CD1c-positive myeloid dendritic cell (primary cell): Measurements from ENCODE around the gene SP2.
A peak's percentile ranks its signal among the peaks of the same experiment; 100 is the strongest.

ENCODE experiments used
- DNase-seq: peaks from one replicate; pipeline ENCODE4 v3.0.0-alpha.2; 2016; ENCODE audit errors: extremely low spot score

SP2 gene

GRCh38 chr17:47889734-47890529 lies 6.1 kb upstream of the SP2 start:
- peak; percentile 87 for DNase-seq

GRCh38 chr17:47891545-47892088 lies 4.4 kb upstream of the SP2 start:
- no peak for DNase-seq

DNA sequence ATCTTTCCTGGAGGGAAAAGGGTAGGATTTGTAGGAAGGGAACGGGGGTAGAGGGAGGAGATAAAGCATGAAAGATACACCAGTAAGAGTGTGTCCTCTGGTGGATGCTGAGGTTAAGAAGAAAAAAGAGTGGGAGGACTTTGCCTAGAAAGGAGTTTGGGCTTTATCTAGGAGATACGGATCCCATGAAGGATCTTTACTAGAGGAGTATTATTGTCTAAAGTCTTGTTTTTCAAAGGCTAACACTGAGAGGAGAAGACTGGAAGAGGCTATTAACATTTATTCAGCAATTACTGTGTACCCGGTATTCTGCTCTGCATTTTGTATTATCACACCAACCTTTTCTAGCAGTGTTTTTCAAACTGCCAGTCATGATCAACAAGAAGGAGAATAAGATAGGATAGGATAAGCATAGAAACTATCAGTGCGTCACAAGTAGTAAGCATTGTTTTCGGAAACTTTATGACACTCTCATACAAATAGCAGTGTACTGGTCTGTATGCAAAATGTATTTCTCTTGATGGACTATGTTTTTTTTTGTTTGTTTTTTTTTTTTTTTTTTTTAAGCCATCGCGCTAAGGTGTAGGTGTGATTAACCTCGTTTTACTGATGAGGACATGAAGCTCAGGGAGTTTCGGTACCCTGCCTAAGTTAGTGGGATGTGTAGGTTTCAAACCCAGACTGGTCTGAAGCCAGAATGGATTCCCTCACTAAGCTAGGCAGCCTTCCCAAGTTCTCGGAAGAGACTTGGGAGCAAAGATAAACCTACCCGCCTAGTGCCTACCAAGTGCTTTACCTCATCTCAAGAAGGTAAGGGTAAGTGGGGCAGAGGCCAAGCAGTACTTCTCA lies 1.3 kb upstream of the SP2 start:
- DNase-seq = no peak

DNA sequence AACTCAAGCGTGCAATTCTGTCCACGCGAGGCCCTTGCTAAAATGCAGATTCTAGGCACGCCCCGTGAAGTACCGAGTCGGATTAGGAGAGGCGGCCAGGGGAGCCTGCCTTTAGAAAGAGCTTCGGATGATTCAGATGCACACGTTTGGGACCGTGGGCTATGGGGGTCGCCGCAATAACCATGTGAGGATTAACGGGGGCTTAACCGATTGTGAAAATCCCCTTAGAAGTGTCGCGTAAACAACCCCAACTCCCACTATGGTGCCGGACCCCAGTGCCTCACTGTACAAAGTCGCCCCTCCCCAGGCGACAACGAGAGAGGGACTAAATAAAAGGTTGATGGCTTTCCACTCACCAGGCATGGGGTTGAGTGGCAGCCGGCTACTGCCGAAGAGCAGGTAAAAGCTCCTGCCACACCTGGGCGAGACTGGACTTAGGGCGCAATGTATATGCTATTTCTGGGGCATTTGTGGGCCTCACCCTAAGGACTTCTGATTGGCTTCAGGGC lies 635 bp upstream of the SP2 start:
- peak; percentile 20 for DNase-seq

GRCh38 chr17:47896672-47897490 lies 845 bp downstream of the SP2 start:
- peak; percentile 4 for DNase-seq

DNA sequence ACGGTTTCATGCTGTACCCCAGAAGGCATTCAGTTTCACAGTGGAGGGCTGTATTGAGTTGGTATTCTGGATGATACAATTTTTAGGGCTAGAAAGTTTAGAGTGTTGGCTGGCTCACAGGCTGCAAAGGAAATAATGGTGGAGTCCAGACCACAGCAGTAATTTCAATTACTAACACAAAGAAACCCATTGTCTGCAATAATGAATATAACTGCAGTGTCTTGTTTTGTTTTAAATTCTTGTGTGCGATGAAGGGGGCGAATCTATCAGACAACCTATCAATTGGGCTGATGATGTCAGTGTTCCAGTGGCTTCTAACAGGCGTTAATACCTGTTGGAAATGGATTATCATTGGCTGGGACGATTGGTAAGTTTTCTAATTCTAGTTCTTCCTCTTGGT lies 1.5 kb downstream of the SP2 start:
- no peak for DNase-seq

GRCh38 chr17:47898241-47898640 lies 2.2 kb downstream of the SP2 start:
- peak; percentile 58 for DNase-seq

GRCh38 chr17:47899643-47900042 lies 3.6 kb downstream of the SP2 start:
- DNase-seq = no peak

DNA sequence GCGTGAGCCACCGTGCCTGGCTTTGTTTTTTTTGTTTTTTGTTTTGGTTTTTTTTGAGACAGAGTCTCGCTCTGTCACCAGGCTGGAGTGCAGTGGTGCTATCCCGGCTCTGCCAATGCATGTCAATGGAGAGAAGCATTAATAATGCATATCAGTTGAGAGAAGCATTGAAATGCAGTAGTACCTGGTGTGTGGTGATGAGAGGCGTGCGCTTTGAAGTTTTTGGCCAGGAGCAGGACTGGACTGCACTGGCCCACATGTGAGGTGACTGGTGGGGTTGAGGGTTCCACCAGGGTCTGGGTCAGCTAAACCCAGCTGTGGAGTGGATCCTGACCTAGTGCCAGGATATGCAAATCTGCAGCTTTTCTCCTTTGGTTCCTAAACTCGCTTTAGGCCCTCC lies 5.4 kb downstream of the SP2 start:
- no peak for DNase-seq

DNA sequence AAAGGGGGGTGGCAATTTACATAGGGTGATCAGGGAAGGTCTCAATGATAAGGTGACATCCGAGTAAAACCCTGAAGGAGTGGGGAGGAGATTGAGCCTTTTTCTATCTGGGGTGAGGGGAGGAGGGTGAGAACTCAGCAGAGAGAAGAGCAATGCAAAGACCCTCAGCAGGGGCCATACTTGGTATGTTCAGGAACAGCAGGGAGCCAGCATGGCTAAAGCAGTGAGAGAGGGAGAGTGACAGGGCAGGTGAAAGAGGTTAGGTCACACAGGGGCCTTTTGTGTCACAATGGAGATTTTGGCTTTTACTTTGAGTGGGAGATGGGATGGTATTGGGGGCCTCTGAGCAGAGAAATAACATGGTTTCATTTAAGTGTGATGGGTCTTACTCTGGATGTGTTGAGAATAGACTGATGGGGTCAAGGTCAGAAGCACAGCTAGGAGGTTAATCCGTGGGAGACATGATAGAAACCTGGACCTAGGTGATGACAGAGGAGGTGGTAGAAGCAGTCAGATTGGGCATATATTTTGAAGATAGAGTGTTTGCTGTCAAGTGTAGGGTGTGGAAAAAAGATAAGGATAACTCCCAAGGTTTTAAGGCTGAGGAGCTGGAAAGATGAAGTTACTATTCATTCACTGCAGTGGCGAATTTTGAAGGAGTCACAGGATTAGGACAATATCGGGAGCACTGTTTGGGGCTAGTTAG lies 6.2 kb downstream of the SP2 start:
- DNase-seq = no peak

- no peak for DNase-seq
Observed at GRCh38 chr17:47905221-47905733, 9.2 kb downstream of the SP2 start.

DNA sequence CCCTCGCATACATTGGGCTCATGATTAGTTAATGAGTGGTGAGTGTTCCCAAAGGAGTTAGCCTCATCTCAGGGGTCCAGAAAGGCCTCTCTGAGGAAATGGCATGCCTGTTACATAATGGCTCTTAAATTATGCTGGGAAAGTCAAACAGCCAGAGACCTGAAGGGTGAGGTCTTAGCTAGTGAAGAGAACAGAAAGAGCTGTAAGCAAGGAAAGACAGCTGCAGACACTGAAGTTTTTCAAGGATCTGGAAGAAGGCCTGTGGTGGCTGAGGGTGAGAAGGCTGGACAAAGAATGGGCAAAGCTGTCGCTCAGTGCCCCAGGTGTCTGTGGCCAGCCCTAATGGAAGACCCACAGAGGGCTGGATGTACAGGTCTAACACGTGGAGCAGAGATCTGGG lies 10.4 kb downstream of the SP2 start:
- no peak for DNase-seq

DNA sequence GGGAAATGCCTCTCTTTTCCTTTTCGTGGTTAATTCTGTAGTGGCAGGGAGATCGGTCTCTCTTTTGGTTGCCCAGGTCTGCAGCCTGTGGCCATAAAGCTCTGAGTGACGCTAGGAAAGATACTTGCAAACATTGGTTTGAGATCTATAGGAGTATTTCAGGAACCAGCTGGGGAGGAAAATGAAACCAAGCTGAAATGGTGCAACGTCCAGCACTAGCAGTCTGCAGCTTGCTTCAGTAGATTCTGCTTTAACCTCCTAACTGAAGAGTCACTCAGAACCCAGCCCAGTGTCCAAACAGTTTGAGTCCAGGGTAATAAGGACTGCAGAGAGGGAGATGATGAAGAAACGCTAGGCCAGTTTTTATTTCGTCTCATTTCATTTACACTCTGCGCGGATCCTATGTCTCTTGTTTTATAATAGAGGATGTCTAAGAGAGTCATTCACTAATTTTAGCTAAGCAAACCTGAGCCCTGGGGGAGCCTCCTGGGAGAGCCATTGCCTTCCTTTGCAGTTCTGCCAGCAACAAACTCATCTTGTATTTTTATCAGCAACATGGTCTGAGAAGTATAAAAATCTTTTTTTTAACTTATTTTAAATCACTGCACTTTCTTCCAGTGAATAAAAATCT lies 12.0 kb downstream of the SP2 start:
- peak; percentile 26 for DNase-seq

- DNase-seq = no peak
Observed at GRCh38 chr17:47913050-47913449, 17.0 kb downstream of the SP2 start.

DNA sequence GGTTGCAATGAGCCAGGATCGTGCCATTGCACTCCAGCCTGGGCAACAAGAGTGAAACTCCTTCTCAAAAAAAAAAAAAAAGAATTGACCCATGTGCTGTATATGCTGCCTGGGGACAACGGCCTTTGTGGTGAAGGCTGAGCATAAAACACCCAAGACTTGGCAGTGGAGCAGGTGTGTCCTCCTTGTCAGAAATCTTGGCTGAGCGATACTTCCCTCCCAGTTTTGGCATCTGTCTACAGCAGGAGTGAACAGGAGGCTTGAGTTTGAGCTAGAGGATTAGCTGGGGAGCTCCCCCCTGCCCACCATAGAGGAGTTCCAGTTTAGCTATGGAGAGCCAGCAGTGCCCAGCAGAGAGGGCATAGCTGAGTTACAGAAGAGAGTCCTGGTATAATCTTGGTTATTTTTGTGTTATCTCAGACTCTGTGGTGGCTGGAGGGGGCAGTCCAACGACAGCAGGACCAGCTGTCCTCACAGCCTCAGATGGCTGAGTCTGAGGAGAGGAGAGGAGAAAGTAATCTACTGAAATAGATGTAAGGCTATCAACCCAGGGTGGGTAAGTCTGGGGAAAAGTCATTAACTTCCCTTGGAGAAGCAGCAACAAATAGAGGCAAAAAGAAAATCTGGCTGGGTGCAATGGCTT lies 18.4 kb downstream of the SP2 start:
- DNase-seq = no peak

- no peak for DNase-seq
Observed at GRCh38 chr17:47915776-47916398, 19.9 kb downstream of the SP2 start.

- DNase-seq = no peak
Observed at GRCh38 chr17:47916489-47917208, 20.6 kb downstream of the SP2 start.

DNA sequence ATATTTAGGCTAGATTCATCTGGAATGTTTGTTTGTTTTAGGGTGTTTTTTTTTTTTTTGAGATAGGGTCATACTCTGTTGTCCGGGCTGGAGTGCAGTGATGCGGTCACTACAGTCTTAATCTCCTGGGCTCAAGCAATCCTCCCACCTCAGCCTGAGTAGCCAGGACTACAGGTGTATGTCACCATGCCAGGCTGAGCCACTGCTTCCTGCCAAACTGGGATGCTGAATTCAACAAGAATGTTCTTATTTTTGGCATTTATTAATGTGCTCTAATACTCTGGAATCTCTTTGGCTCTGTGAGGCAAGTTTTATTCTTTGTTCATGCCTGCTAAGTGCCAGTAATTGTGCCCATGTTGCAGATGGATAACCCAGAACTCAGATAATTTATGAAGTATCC lies 21.5 kb downstream of the SP2 start:
- DNase-seq = no peak

GRCh38 chr17:47918006-47918405 lies 22.0 kb downstream of the SP2 start:
- DNase-seq = peak; percentile 26
